VCaP (cell line): Measurements from ENCODE around the gene PIGS.

Experiments used
- H3K27ac ChIP-seq: fragments of 450-650 bp; 2 replicates; pipeline ENCODE4 v1.5.1; 2017
- TF ChIP-seq, protein P1 (sequence below): fragments of 450-650 bp; conservative IDR thresholded peaks from 2 replicates; pipeline ENCODE4 v1.5.1; 2017; ENCODE audit warnings: mild to moderate bottlenecking, moderate library complexity

PIGS gene

DNA sequence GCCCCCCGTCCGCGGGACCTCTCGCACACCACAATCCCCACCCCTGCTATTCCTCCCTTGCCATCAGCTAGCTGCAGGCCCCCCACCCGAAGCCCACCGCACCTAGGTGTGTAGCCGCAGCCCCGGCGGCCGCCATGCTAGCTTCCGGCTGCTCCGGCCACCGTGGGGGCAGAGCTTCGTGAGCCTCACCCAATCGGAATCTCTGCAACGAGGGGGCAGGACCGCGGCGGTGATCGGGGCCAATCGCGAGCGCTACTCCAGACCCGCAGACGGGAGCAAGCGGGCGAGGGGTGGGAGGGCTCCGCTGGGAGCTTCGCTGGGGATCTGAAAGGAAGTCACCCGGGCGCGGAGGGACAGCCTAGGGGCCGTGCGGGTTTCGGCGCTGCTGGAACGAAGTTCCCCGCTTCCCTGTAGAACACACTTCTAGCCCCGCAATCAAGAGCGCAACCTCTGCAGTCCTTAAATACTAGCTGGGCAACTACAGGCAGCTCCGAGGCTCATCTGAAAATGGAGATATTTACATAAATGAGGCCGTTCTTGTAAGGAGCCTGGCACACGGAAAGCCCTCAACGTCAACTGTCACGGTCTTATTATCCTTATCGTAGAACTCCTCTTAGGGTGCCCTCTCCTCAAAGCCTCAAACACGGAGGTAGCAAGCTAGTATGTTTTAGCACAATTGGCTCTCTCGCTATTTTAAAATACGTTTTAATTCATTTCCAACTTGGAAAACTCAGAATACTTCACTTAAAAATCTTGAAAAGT lies at the start of gene PIGS:
Gene PIGS (minus strand): TSS at position 164 of the 762 bp plus-strand sequence. CDS start 28 bp downstream, at position 136.
- H3K27ac ChIP-seq: peak within 1 kb of the TSS; percentile 95
- TF ChIP-seq, protein P1, sequence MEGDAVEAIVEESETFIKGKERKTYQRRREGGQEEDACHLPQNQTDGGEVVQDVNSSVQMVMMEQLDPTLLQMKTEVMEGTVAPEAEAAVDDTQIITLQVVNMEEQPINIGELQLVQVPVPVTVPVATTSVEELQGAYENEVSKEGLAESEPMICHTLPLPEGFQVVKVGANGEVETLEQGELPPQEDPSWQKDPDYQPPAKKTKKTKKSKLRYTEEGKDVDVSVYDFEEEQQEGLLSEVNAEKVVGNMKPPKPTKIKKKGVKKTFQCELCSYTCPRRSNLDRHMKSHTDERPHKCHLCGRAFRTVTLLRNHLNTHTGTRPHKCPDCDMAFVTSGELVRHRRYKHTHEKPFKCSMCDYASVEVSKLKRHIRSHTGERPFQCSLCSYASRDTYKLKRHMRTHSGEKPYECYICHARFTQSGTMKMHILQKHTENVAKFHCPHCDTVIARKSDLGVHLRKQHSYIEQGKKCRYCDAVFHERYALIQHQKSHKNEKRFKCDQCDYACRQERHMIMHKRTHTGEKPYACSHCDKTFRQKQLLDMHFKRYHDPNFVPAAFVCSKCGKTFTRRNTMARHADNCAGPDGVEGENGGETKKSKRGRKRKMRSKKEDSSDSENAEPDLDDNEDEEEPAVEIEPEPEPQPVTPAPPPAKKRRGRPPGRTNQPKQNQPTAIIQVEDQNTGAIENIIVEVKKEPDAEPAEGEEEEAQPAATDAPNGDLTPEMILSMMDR: no peak

DNA sequence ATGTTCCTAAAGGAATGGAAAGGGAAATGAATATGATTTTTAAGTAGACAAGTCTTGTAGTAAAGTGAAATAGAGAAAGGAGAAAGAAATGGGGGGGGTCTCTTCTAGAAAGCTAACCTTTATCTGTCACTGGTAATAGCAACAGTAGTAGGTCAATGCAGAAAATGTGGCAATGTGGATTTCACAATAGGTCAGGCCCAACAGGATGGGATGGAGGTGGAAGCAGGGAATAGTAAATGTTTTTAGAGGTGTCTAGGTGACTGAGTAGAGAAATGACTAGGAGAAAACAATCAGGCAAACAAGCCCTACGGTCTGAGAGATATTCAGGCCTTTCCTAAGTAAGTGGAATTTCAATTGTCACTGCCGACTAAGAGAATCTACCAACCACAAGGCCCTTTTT lies 48.7 kb upstream of the PIGS start:
- no peak overlapping the region for H3K27ac ChIP-seq
- TF ChIP-seq, protein P1: no peak

GRCh38 chr17:28618464-28618863 lies 47.1 kb upstream of the PIGS start:
- TF ChIP-seq, protein P1: no peak
- H3K27ac ChIP-seq: no peak overlapping the region

- TF ChIP-seq, protein P1: no peak
- H3K27ac ChIP-seq: no peak overlapping the region
These were observed 45.0 kb upstream of the PIGS start for GRCh38 chr17:28616281-28616680.

GRCh38 chr17:28615260-28615940 lies 44.1 kb upstream of the PIGS start:
- TF ChIP-seq, protein P1: no peak
- no peak overlapping the region for H3K27ac ChIP-seq

DNA sequence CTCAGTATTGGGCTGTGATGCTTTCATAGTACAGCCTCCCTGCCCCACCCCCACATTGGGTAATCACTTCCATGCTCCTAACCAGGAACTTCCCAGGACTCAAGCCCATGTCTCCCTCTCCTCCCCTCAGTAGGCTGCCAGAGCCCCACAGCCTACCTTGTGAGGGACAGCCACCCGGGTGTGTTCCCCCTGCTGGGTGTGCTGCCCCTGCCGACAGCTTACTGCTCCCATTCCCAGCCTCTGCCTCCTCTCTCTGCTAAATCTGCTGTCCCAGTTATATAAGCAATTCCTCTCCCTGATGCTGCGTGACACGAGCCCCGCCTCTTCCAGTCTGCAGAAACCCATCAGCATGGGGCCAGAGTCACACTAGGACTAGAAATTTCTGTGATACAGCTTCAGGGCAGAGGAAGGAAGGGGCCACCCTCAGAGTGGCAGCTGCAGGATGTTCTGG lies 42.6 kb upstream of the PIGS start, which contains the start of gene RSKR:
Gene RSKR (minus strand): TSS at position 255 of the 451 bp plus-strand sequence. CDS start 24 bp downstream, at position 231.
- TF ChIP-seq, protein P1: no peak
- H3K27ac ChIP-seq: no peak within 1 kb of the TSS
